GM12865 (cell line): ENCODE results near the gene LRRC73.
"Not testable (repeated sequence)": the region's sequence is repeated elsewhere in the genome, so short reads cannot be mapped to it uniquely, and the experiment has no call there.

Source experiments
- DNase-seq: peaks from one replicate; pipeline ENCODE4 v3.0.0; 2010; ENCODE audit warnings: low read depth
- H3K4me3 ChIP-seq: 2 replicates; pipeline ENCODE4 v1.5.1; 2011; ENCODE audit warnings: mild to moderate bottlenecking, low read depth, low read length, control low read depth
- TF ChIP-seq, protein P1 (sequence below): IDR thresholded peaks from 2 replicates; pipeline ENCODE4 v1.5.1; 2011; ENCODE audit warnings: low read length, control low read depth, low read depth, inconsistent platforms; ENCODE audit not compliant: insufficient read depth; ENCODE audit errors: missing control alignments

Gene LRRC73

DNA sequence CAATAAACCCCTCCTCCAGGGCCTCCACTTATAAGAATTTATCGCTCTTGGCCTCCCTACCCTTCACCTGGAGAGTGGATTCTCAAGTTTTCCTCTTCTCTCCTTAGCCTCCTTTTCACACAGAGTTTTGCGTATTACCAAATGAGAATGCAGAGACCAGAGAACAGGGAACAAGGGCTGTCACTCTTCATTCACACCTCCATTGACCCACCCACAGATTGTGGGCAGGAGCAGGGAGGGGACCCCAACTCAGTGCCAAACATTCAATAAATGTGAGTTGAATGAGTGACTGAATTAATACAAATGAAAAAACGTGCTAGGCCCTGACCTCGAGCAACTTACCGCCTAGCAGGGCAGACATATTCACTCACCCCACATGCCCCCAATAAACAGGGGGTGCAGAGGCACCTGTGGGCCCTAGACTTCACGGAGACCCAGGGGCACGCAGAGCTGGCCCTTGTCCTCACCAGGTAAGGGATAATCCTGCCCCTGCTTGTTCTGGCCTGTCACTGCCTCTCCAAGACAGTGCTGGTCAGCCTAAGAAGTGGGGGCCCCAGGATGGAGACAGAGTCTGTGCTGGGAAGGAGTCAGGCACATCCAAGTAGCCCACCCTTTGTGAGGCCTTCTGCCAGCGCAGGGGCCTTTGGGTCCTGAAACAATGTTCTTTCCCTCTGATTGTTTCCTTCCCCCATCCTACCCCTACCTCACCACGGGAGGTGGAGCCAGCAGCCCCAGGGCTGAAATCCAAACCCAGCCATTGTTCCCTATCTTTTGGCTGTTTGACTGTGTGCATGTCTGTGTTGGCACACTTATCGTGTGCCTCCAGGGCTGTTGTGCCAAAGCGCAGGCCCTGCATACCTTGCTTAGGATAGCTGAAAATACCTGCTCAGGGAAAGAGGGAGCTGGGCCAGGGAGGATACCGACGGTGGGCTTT lies 41.1 kb downstream of the LRRC73 start:
- DNase-seq: no peak
- H3K4me3 ChIP-seq: no peak overlapping the region
- TF ChIP-seq, protein P1, sequence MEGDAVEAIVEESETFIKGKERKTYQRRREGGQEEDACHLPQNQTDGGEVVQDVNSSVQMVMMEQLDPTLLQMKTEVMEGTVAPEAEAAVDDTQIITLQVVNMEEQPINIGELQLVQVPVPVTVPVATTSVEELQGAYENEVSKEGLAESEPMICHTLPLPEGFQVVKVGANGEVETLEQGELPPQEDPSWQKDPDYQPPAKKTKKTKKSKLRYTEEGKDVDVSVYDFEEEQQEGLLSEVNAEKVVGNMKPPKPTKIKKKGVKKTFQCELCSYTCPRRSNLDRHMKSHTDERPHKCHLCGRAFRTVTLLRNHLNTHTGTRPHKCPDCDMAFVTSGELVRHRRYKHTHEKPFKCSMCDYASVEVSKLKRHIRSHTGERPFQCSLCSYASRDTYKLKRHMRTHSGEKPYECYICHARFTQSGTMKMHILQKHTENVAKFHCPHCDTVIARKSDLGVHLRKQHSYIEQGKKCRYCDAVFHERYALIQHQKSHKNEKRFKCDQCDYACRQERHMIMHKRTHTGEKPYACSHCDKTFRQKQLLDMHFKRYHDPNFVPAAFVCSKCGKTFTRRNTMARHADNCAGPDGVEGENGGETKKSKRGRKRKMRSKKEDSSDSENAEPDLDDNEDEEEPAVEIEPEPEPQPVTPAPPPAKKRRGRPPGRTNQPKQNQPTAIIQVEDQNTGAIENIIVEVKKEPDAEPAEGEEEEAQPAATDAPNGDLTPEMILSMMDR: no peak

DNA sequence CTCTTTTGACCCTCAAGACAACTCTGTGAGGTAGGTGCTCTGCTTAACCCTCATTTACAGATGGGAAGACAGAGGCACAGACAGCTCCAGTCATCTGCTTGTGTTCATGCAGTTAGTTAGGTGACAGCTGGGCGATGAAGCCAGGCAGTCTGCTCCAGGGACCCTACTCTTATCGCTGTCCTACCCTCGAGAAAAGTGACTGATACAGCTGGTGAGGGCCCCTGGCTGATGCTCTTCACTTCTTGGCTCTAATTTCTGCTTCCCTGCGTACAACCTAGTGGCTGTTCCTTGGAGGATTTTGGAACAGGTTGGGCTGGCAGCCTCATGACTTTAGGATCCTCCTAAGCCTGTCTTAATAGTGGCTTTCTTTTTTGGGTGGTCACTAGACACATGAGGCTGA lies 41.9 kb downstream of the LRRC73 start:
- no peak for DNase-seq
- H3K4me3 ChIP-seq: no peak overlapping the region
- TF ChIP-seq, protein P1: no peak

DNA sequence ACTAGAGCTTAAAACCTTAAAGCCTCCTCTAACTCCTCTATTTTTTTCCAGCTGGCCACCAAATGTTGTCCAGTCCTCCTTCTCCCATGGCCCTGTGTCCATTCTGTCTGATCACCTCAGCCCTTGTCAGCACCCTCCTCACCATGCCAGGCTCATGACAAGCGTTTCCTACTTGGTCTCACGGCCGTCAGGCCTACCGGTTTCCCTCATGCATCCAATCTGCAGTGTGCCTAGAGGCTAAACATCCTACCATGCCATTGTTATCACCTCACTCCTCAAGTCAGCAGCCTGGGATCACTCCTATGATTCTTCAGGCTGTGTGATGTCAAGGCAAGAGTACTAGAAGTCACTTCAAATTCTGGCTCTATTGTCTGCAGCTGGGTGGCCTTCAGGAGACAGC lies 42.4 kb downstream of the LRRC73 start:
- TF ChIP-seq, protein P1: no peak
- no peak for DNase-seq
- no peak overlapping the region for H3K4me3 ChIP-seq

DNA sequence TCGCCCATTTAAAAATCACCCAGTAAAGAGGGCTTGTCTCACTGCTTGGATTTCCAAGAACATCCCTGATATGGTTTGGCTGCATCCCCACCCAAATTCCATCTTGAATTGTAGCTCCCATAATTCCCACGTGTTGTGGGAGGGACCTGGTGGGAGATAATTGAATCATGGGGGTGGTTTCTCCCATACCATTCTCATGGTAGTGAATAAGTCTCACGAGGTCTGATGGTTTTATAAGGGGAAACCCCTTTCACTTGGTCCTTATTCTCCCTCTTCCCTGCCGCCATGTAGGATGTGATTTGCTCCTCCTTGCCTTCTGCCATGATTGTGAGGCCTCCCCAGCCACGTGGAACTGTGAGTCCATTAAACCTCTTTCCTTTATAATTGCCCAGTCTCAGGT lies 42.9 kb downstream of the LRRC73 start:
- H3K4me3 ChIP-seq, DNase-seq: not testable (repeated sequence)

DNA sequence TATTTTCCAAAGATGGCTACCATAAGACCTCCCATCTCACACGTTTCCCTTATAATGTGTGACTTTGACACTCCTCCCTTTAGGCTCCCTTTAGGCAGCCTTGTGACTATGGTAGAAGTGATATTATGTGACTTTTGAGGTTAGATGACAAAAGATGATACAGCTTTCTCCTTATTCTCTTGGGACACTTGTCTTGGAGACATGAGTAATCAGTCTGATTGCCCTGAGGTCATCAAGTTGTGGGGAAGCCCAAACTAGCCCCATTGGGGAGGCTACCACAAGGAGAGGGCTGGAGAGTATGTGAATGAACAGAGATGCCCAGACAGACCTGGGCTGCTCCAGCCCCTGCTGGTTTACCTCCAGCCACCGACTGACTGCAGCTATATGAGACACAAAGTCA lies 44.2 kb downstream of the LRRC73 start:
- TF ChIP-seq, protein P1: no peak
- DNase-seq: no peak
- H3K4me3 ChIP-seq: no peak overlapping the region

DNA sequence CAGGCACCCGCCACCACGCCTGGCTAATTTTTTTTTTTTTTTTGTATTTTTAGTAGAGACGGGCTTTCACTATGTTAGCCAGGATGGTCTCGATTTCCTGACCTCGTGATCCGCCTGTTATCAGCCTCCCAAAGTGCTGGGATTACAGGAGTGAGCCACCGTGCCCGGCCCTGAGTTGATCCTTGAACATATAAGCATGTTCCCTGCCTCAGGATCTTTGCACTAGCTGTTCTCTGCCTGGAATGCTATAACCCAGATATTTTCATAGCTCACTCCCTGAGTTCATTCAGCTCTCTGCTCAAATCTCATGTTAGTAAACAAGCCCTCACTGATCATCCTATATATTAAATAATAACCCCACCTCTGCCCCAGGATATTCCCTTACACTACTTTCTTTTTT lies 45.8 kb downstream of the LRRC73 start:
- TF ChIP-seq, protein P1: no peak
- DNase-seq: no peak
- H3K4me3 ChIP-seq: no peak overlapping the region

DNA sequence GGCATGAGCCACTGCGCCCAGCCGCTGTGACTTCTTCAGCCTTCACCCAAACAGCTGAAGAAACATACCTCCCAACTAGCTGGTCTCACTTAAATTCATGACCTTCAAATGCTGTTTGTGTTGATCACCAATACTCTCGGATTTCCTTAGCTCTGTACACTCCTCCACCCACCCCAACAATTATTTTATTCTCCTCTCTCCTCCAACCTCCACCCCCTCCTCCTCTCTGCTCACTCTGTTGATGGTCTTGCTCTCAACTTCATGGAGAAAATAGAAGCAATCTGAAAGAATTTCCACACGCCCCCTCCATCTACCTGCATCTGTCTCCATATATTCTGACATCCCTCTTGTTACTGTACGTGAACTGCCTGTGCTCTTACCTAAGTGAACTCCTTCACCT lies 48.2 kb downstream of the LRRC73 start:
- no peak overlapping the region for H3K4me3 ChIP-seq
- TF ChIP-seq, protein P1: no peak
- DNase-seq: no peak
